ENCODE results near the gene USP2. TPM values are rescaled to one million over a fixed set of nuclear protein-coding genes. Genes with fewer than 3 reads are reported as not detected.
A peak's percentile ranks its signal among the peaks of the same experiment; 100 is the strongest.

USP2 gene
- total RNA-seq, 1 experiment from 2014 or later: 5.7 TPM

DNA sequence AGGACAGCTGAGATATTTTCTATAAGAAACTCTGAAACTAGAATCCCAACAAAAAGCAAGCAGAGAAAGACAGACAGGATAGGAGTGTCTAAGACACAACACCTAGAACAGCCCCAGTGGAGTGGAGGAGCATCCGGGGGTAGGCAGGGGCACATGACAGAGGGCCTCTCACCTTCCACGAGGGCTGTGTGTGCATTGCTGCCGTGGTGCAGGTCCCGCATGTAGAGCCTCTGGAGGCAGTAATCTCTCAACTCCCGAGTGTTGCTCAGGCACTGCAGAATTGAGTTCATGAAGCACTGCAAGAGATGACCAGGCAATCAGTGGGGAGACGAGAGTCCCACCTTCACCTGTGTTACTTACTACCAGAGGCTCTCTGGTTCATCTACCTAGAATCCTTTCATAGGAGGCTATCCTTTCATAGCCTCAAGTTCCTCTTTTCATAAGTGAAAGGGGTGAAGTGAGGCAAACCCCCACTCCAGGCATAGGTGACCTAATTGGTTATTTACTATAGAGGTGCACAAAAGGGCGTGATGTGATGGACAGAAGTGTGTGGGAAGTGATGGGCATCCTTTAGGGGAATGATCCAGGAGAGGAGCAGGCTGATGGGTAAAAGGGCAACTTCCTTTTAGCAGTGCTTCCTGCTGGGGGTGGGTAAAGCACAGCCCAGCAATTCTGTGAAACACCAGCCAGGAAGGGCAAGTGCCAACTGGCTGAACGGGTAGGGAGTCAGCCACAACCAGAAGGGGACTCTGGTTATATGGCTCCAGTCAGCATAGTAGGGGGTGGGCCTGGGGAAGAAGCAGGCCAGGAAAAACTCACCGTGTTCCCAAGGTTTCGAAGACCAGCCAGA, 21.9 kb downstream of the USP2 start:
- Histone ChIP-seq H4K20me1 (ENCODE audit: control insufficient read depth, insufficient read depth, insufficient read length) (peaks cover 5% of the 10 kb centered on the region), H3K27ac (ENCODE audit: insufficient read length, low read depth, low read length) (no peak overlapping the region), H3K79me1 (ENCODE audit: insufficient read depth, low read depth, low read length, poor library complexity, severe bottlenecking) (no peaks in the 10 kb centered on the region), H3K27me3 (ENCODE audit: insufficient read depth, low read length) (peaks cover 14% of the 10 kb centered on the region; the same call in 1 of the 2 replicates), H2BK20ac (ENCODE audit: low read depth, low read length, poor library complexity, severe bottlenecking) (no peak overlapping the region), H4K8ac (replicated peaks; ENCODE audit: insufficient read length, low read depth, low read length) (no peak overlapping the region), H2BK120ac (ENCODE audit: low read depth, low read length, poor library complexity, severe bottlenecking) (no peak overlapping the region), H2BK15ac (ENCODE audit: low read depth, low read length) (no peak overlapping the region), H3K23me2 (ENCODE audit: insufficient read length, low read depth, low read length, poor library complexity, severe bottlenecking) (peaks cover 10% of the 10 kb centered on the region), H3K56ac (ENCODE audit: insufficient read length, low read depth, low read length) (no peak overlapping the region), H4K91ac (ENCODE audit: insufficient read length, low read depth, low read length) (no peak overlapping the region), H3T11ph (ENCODE audit: low read length) (no peak overlapping the region), H3K4ac (ENCODE audit: low read depth, low read length) (no peak overlapping the region), H3K18ac (ENCODE audit: insufficient read length, low read depth, low read length) (no peak overlapping the region), H3K23ac (ENCODE audit: insufficient read length, low read depth, low read length) (no peak overlapping the region), H4K5ac (ENCODE audit: insufficient read length, low read depth, low read length) (no peak overlapping the region), H2BK12ac (ENCODE audit: insufficient read length, low read depth, low read length) (no peak overlapping the region), H3K9me3 (ENCODE audit: control insufficient read depth, low read depth, low read length) (no peaks in the 10 kb centered on the region), H3K4me2 (ENCODE audit: insufficient read depth, insufficient read length, low read length) (no peak overlapping the region), H2BK5ac (ENCODE audit: insufficient read length, low read length) (no peak overlapping the region), H2AFZ (ENCODE audit: low read length) (no peak overlapping the region), H3K79me2 (ENCODE audit: insufficient read depth, low read length) (no peaks in the 10 kb centered on the region), H3K4me1 (ENCODE audit: insufficient read depth, low read length) (peaks cover 7% of the 10 kb centered on the region), H3K9ac (ENCODE audit: extremely low read depth, insufficient read length, low read length) (no peak overlapping the region), H3K14ac (ENCODE audit: insufficient read depth, low read length) (no peak overlapping the region), H2AK5ac (ENCODE audit: insufficient read length, low read length) (no peak overlapping the region)
- Mint-ChIP-seq H3K4me1 (peaks cover 43 to 46% of the 10 kb centered on the region in 2 experiments), H3K4me3 (no peak overlapping the region), H3K36me3 (ENCODE audit: insufficient read depth in 1 of 3, low read depth in 3 of 3) (peaks cover 13 to 27% (median 26%) of the 10 kb centered on the region in 3 experiments), H3K27me3 (ENCODE audit: low read depth) (peaks cover 57% of the 10 kb centered on the region), H3K27ac (peak overlapping the region in 1 of 3 experiments; percentile 48; a peak in 1 of 7 replicates), H3K9me3 (peaks cover 2 to 3% of the 10 kb centered on the region in 2 experiments; a peak in 2 of 5 replicates)
- TF ChIP-seq, protein P1, sequence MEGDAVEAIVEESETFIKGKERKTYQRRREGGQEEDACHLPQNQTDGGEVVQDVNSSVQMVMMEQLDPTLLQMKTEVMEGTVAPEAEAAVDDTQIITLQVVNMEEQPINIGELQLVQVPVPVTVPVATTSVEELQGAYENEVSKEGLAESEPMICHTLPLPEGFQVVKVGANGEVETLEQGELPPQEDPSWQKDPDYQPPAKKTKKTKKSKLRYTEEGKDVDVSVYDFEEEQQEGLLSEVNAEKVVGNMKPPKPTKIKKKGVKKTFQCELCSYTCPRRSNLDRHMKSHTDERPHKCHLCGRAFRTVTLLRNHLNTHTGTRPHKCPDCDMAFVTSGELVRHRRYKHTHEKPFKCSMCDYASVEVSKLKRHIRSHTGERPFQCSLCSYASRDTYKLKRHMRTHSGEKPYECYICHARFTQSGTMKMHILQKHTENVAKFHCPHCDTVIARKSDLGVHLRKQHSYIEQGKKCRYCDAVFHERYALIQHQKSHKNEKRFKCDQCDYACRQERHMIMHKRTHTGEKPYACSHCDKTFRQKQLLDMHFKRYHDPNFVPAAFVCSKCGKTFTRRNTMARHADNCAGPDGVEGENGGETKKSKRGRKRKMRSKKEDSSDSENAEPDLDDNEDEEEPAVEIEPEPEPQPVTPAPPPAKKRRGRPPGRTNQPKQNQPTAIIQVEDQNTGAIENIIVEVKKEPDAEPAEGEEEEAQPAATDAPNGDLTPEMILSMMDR (conservative IDR thresholded peaks at IDR 0.05): no peak
- DNase-seq: peak; percentile 14
- no CpG with 5 or more reads among the region's 10 CpGs for WGBS (ENCODE audit: extremely low coverage, insufficient read length, low lambda C conversion rate)
